Body of pancreas (tissue), 4 donors: Measurements from ENCODE around the gene ABHD6.

Experiments
- CTCF ChIP-seq, 7 experiments: fragments of 450-650 bp in 4 of 7; fragments of 200-600 bp in 3 of 7; sonication (generic) in 3 of 7; IDR thresholded peaks; one replicate each; pipeline ENCODE4 v1.5.1; 2016 to 2019; ENCODE audit warnings: antibody characterized with exemption in 7 of 7
- POLR2A ChIP-seq, 3 donors: fragments of 450-650 bp; IDR thresholded peaks; one replicate each; pipeline ENCODE4 v1.6.1; 2016; ENCODE audit warnings: antibody characterized with exemption in 3 of 3, mild to moderate bottlenecking in 2 of 3

DNA sequence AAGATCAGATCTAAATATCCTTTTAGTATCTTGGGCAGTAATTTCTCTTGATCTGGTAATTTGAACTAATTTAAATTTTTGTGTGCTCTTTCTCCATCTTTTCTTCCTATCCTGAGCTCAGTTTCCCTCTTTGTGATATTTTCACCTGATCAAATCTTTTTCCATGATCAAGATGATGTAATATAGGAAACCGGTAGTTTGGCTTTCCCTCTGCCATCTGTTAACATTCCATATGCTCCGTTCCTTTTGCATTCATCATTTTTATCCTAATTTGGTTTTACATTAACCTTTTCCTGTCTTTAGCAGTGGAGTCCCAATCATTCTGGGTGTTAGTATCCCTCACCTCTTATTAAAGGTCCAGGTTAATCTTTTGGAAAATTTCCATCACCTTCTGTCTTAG lies 5.9 kb upstream of the ABHD6 start:
- TF ChIP-seq CTCF (IDR thresholded peaks at IDR 0.05) = no peak
- no peak for TF ChIP-seq POLR2A (IDR thresholded peaks at IDR 0.05)
